CD8-positive, alpha-beta memory T cell (primary cell): ENCODE data around the gene PTCH1. TPM values are rescaled to one million over a fixed set of nuclear protein-coding genes. Genes with fewer than 3 reads are reported as not detected.

ENCODE experiments used
- CTCF ChIA-PET: fragments of 350-600 bp; sonication (Branson Sonifier 250); formaldehyde crosslinking; loops from one replicate; lab custom pipeline; 2021; ENCODE audit warnings: antibody characterized with exemption; lab: Charles Lee
- POLR2A ChIA-PET: fragments of 350-600 bp; sonication (Branson Sonifier 250); formaldehyde crosslinking; loops from one replicate; lab custom pipeline; 2021; ENCODE audit warnings: antibody characterized with exemption; lab: Charles Lee
- DNase-seq, 5 donors: peaks; one replicate each; pipeline versions ENCODE4 v3.0.0 to v3.0.0-alpha.2; 2020 to 2022; ENCODE audit warnings: mixed read lengths in 1 of 5
- H3K27ac ChIP-seq: one replicate; pipeline ENCODE4 v1.7.0; 2013; ENCODE audit warnings: low read depth, mild to moderate bottlenecking, low read length, moderate library complexity
- H3K27me3 ChIP-seq: 2 replicates; pipeline ENCODE4 v1.7.0; 2013; ENCODE audit warnings: low read length, mild to moderate bottlenecking; ENCODE audit not compliant: insufficient read depth, poor library complexity, severe bottlenecking
- H3K36me3 ChIP-seq: 2 replicates; pipeline ENCODE4 v1.7.0; 2013; ENCODE audit warnings: mild to moderate bottlenecking, low read length, moderate library complexity; ENCODE audit not compliant: insufficient read depth
- H3K4me1 ChIP-seq: 2 replicates; pipeline ENCODE4 v1.7.0; 2013; ENCODE audit warnings: mild to moderate bottlenecking, low read length, moderate library complexity; ENCODE audit not compliant: insufficient read depth
- H3K4me3 ChIP-seq: 2 replicates; pipeline ENCODE4 v1.7.0; 2013; ENCODE audit warnings: mild to moderate bottlenecking, low read length
- H3K9me3 ChIP-seq: 2 replicates; pipeline ENCODE4 v1.7.0; 2013; ENCODE audit warnings: mild to moderate bottlenecking, low read length
- H3K27ac Mint-ChIP-seq, 8 donors: one replicate each; pipeline ENCODE4 v1.8.0; 2020 to 2021; ENCODE audit warnings: mixed read lengths in 8 of 8, mild to moderate bottlenecking in 6 of 8, inconsistent platforms in 3 of 8, moderate library complexity in 3 of 8
- H3K27me3 Mint-ChIP-seq, 2 donors: one replicate each; pipeline ENCODE4 v1.8.0; 2020 to 2021; ENCODE audit warnings: mixed read lengths in 2 of 2, mild to moderate bottlenecking in 1 of 2, moderate library complexity in 1 of 2
- H3K36me3 Mint-ChIP-seq, 3 donors: one replicate each; pipeline ENCODE4 v1.8.0; 2020 to 2021; ENCODE audit warnings: mixed read lengths in 3 of 3, inconsistent platforms in 1 of 3, mild to moderate bottlenecking in 1 of 3
- H3K4me1 Mint-ChIP-seq, 3 donors: one replicate each; pipeline ENCODE4 v1.8.0; 2020 to 2021; ENCODE audit warnings: mixed read lengths in 3 of 3, inconsistent platforms in 1 of 3, mild to moderate bottlenecking in 1 of 3
- H3K4me3 Mint-ChIP-seq, 7 donors: one replicate each; pipeline ENCODE4 v1.8.0; 2020 to 2021; ENCODE audit warnings: mixed read lengths in 7 of 7, mild to moderate bottlenecking in 6 of 7, moderate library complexity in 4 of 7, inconsistent platforms in 2 of 7
- H3K9me3 Mint-ChIP-seq, 5 donors: one replicate each; pipeline ENCODE4 v1.8.0; 2020 to 2022; ENCODE audit warnings: mixed read lengths in 5 of 5, mild to moderate bottlenecking in 3 of 5, moderate library complexity in 2 of 5, inconsistent platforms in 1 of 5
- polyA plus RNA-seq: library from polyadenylated mRNA; unstranded; fragments of 300-500 nt; fragmentation: Illumina TruSeq; gene quantifications from one replicate; pipeline ENCODE4 v1.2.3, GENCODE V29; 2021
- total RNA-seq, 2 experiments: library from RNA; stranded (reverse); gene quantifications; one replicate each; pipeline ENCODE4 v1.2.3, GENCODE V29; 2021

The PTCH1 gene
- total and polyA plus RNA-seq, 3 experiments from 2014 or later, result 7.1 to 23.3 (median 7.9) TPM

- Histone ChIP-seq H3K27me3 (no peaks in the 10 kb centered on the region), H3K4me3 (peak overlapping the region; percentile 84), H3K27ac (peak overlapping the region; percentile 66), H3K36me3 (no peaks in the 10 kb centered on the region), H3K4me1 (peaks cover 33% of the 10 kb centered on the region), H3K9me3 (no peaks in the 10 kb centered on the region)
- H3K4me3 Mint-ChIP-seq, result peak overlapping the region; percentile 96 to 100 (median 99)
- CTCF ChIA-PET, result interaction anchor here (1.4 kb wide), 1 partner anchor 13 kb away, joined by 4 read pairs; no protein-coding TSS in a partner anchor
- peak overlapping the region in 2 of 8 donors; percentile 47 to 91 for H3K27ac Mint-ChIP-seq
- peaks cover 0 to 2% (median 0%) of the 10 kb centered on the region in 5 donors for H3K9me3 Mint-ChIP-seq
- peaks cover 0 to 23% (median 1%) of the 10 kb centered on the region in 3 donors for H3K36me3 Mint-ChIP-seq
- POLR2A ChIA-PET, result interaction anchor here (0.9 to 1.0 kb wide), 3 partner anchors 14 to 367 kb away, joined by 3 to 6 read pairs (median 3); partner anchors contain the start of gene ERCC6L2
- peaks cover 16 to 17% of the 10 kb centered on the region in 2 donors for H3K27me3 Mint-ChIP-seq
- peaks cover 48 to 66% (median 60%) of the 10 kb centered on the region in 3 donors for H3K4me1 Mint-ChIP-seq
- peak in 1 of 5 donors; percentile 53 for DNase-seq
Measured at GRCh38 chr9:95508242-95508967, 8.4 kb downstream of the PTCH1 start.

- no peaks in the 10 kb centered on the region for H3K27me3 ChIP-seq
Measured at GRCh38 chr9:95507464-95508241, 9.1 kb downstream of the PTCH1 start.

DNA sequence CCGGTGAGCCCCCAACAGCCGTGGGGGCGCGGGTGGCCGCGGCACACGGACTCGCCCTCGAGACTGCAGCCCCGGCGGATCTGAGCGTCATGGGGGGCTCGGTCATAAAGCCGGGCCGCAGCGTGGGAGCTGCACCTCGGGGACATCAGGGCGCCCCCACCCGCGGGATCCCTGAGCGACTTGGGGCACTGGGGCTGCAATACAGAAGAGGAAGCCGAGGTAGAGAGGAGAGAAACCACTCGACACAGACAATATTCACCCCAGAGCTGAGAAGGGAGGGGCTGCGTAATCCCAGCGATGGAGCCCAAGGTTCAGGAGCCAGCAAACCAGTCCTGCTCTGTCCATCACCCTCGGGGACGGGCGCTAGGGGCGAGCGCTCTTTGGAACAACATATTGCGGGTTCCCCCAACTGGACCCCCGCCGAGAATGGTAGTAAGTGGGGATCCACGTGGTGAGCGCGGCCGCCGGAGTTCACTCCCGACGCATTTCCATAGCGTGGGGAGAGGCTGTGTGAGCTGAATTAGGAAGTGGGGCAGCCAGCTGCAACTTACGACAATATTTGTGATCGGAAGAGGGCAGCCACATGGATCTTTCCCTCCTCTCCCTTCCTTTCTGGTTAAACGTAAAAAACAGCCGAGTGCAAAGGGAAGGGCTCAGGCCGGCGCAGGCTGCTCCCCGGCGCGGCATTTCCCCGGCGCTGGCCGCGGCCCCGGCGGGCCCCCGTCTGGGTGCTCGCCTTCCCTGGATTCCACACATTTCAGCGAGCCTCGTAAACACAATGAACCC lies 9.9 kb downstream of the PTCH1 start:
- Histone ChIP-seq H3K4me1 (peaks cover 31% of the 10 kb centered on the region), H3K36me3 (no peaks in the 10 kb centered on the region), H3K9me3 (no peaks in the 10 kb centered on the region), H3K4me3 (peak overlapping the region; percentile 84), H3K27ac (peak overlapping the region; percentile 66), H3K27me3 (no peaks in the 10 kb centered on the region)
- H3K36me3 Mint-ChIP-seq, result peaks cover 0 to 23% (median 1%) of the 10 kb centered on the region in 3 donors
- peaks cover 56 to 69% (median 61%) of the 10 kb centered on the region in 3 donors for H3K4me1 Mint-ChIP-seq
- H3K9me3 Mint-ChIP-seq, result peaks cover 0 to 2% (median 0%) of the 10 kb centered on the region in 5 donors
- H3K4me3 Mint-ChIP-seq, result peak overlapping the region; percentile 89 to 100 (median 99)
- POLR2A ChIA-PET, result interaction anchor here (0.8 to 2.6 kb wide), 3 partner anchors 12 to 44 kb away, joined by 6 to 33 read pairs (median 6); no protein-coding TSS in a partner anchor
- peaks cover 18 to 22% of the 10 kb centered on the region in 2 donors for H3K27me3 Mint-ChIP-seq
- peak overlapping the region; percentile 79 to 96 (median 90) for H3K27ac Mint-ChIP-seq
- DNase-seq, result peak; percentile 20 to 60 (median 46)
- CTCF ChIA-PET, result interaction anchor here (0.7 to 2.0 kb wide), 5 partner anchors 10 to 45 kb away, joined by 3 to 14 read pairs (median 3); partner anchors contain the start of gene PTCH1

More at GRCh38 chr9:95507464-95508241, 9.1 kb downstream of the PTCH1 start:
- H3K36me3 Mint-ChIP-seq, result peaks cover 0 to 23% (median 1%) of the 10 kb centered on the region in 3 donors
- H3K4me3 Mint-ChIP-seq, result peak overlapping the region; percentile 89 to 100 (median 99)
- ChIA-PET CTCF (interaction anchor here (0.9 to 2.0 kb wide), 3 partner anchors 9 to 21 kb away, joined by 3 to 14 read pairs (median 4); partner anchors contain the start of gene PTCH1), POLR2A (interaction anchor here (1.0 to 2.6 kb wide), 3 partner anchors 13 to 368 kb away, joined by 3 to 33 read pairs (median 6); partner anchors contain the start of gene ERCC6L2)
- H3K36me3 ChIP-seq, result no peaks in the 10 kb centered on the region
- H3K4me1 Mint-ChIP-seq, result peaks cover 53 to 69% (median 62%) of the 10 kb centered on the region in 3 donors
- DNase-seq, result peak; percentile 14 to 74 (median 65)
- peak overlapping the region; percentile 84 for H3K4me3 ChIP-seq
- H3K9me3 Mint-ChIP-seq, result peaks cover 0 to 2% (median 0%) of the 10 kb centered on the region in 5 donors
- H3K27ac Mint-ChIP-seq, result peak overlapping the region; percentile 79 to 96 (median 90)
- H3K27ac ChIP-seq, result peak overlapping the region; percentile 66
- H3K27me3 Mint-ChIP-seq, result peaks cover 18 to 20% of the 10 kb centered on the region in 2 donors
- no peaks in the 10 kb centered on the region for H3K9me3 ChIP-seq
- peaks cover 33% of the 10 kb centered on the region for H3K4me1 ChIP-seq

- H3K4me3 ChIP-seq, result peak overlapping the region; percentile 84
- H3K27ac ChIP-seq, result peak overlapping the region; percentile 66
- peaks cover 0 to 22% (median 1%) of the 10 kb centered on the region in 3 donors for H3K36me3 Mint-ChIP-seq
- H3K4me1 ChIP-seq, result peaks cover 26% of the 10 kb centered on the region
- peaks cover 0 to 2% (median 0%) of the 10 kb centered on the region in 5 donors for H3K9me3 Mint-ChIP-seq
- H3K36me3 ChIP-seq, result no peaks in the 10 kb centered on the region
- peaks cover 56 to 69% (median 61%) of the 10 kb centered on the region in 3 donors for H3K4me1 Mint-ChIP-seq
- no peaks in the 10 kb centered on the region for H3K27me3 ChIP-seq
- H3K27ac Mint-ChIP-seq, result peak overlapping the region in 7 of 8 donors; percentile 50 to 92 (median 89)
- H3K27me3 Mint-ChIP-seq, result peaks cover 18 to 26% of the 10 kb centered on the region in 2 donors
- H3K9me3 ChIP-seq, result no peaks in the 10 kb centered on the region
- peak overlapping the region; percentile 89 to 100 (median 99) for H3K4me3 Mint-ChIP-seq
- POLR2A ChIA-PET, result interaction anchor here (0.8 to 2.6 kb wide), 2 partner anchors 11 to 44 kb away, joined by 6 to 33 read pairs; no protein-coding TSS in a partner anchor
- peak in 2 of 5 donors; percentile 50 for DNase-seq
- CTCF ChIA-PET, result interaction anchor here (0.7 to 2.0 kb wide), 4 partner anchors 11 to 45 kb away, joined by 3 to 14 read pairs (median 4); partner anchors contain the start of gene PTCH1
Measured at GRCh38 chr9:95506428-95506677, 10.4 kb downstream of the PTCH1 start.

GRCh38 chr9:95505717-95506427 lies 10.9 kb downstream of the PTCH1 start:
- peaks cover 18 to 26% of the 10 kb centered on the region in 2 donors for H3K27me3 Mint-ChIP-seq
- Histone ChIP-seq H3K27me3 (no peaks in the 10 kb centered on the region), H3K4me3 (peak overlapping the region; percentile 84), H3K36me3 (no peaks in the 10 kb centered on the region), H3K4me1 (peaks cover 24% of the 10 kb centered on the region), H3K9me3 (no peaks in the 10 kb centered on the region), H3K27ac (peak overlapping the region; percentile 66)
- H3K9me3 Mint-ChIP-seq, result peaks cover 0 to 2% (median 0%) of the 10 kb centered on the region in 5 donors
- H3K27ac Mint-ChIP-seq, result peak overlapping the region; percentile 60 to 94 (median 88)
- peak overlapping the region; percentile 89 to 100 (median 99) for H3K4me3 Mint-ChIP-seq
- peaks cover 59 to 72% (median 65%) of the 10 kb centered on the region in 3 donors for H3K4me1 Mint-ChIP-seq
- H3K36me3 Mint-ChIP-seq, result peaks cover 0 to 21% (median 1%) of the 10 kb centered on the region in 3 donors
- ChIA-PET POLR2A (interaction anchor here (0.6 to 2.6 kb wide), 3 partner anchors 11 to 810 kb away, joined by 4 to 33 read pairs (median 6); no protein-coding TSS in a partner anchor), CTCF (interaction anchor here (0.7 to 2.0 kb wide), 3 partner anchors 11 to 44 kb away, joined by 3 to 14 read pairs (median 4); partner anchors contain the start of gene PTCH1)
- DNase-seq, result peak in 3 of 5 donors; percentile 22 to 57 (median 24)

DNA sequence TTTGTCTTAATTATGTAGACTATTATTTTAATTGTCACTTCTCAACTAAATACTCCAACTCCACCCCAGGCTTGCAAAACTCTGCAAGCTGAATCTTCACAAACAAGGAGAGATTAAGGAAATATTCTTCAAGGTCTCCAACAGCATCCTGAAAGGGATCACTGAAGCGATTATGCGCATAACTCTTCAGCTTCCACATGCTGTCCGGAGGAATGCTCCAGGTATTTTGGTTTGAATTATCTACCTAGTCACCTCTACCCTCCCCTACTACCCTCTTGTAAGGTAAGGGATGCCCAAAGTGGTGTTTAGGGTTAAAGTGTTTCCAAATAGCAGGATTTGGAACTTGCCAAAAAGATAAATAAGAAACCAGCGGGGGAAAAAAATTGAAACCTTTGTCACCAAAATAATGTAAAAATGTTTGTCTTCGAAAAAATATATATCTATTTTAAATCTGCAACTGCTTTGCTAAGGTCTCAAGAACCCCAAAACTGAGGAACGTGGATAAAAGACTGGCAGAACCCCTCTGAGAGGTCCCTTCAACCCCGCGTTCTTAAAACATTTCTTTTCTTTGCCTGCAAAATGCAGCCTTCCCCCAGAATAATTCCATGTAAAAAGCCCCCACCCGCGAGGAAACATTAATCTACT lies 11.6 kb downstream of the PTCH1 start:
- Mint-ChIP-seq H3K9me3 (no peaks in the 10 kb centered on the region), H3K4me1 (peaks cover 60 to 72% (median 64%) of the 10 kb centered on the region in 3 donors), H3K27me3 (peaks cover 20 to 24% of the 10 kb centered on the region in 2 donors), H3K36me3 (peaks cover 0 to 19% (median 0%) of the 10 kb centered on the region in 3 donors), H3K4me3 (peak overlapping the region; percentile 82 to 95 (median 90)), H3K27ac (peak overlapping the region; percentile 60 to 94 (median 82))
- H3K36me3 ChIP-seq, result no peaks in the 10 kb centered on the region
- H3K4me3 ChIP-seq, result peak overlapping the region; percentile 41
- H3K4me1 ChIP-seq, result peaks cover 24% of the 10 kb centered on the region
- no peaks in the 10 kb centered on the region for H3K9me3 ChIP-seq
- peak overlapping the region; percentile 56 for H3K27ac ChIP-seq
- DNase-seq, result no peak
- CTCF ChIA-PET, result no interaction called here
- no peaks in the 10 kb centered on the region for H3K27me3 ChIP-seq
- POLR2A ChIA-PET, result interaction anchor here (2.6 kb wide), 1 partner anchor 10 kb away, joined by 33 read pairs; no protein-coding TSS in a partner anchor
